HTERT RPE-1 (cell line): Measurements from ENCODE around the gene USP48.
"Not testable (repeated sequence)": the region's sequence is repeated elsewhere in the genome, so short reads cannot be mapped to it uniquely, and the experiment has no call there.

Experiments
- in situ Hi-C: fragments of 300-500 bp; cut with MboI; formaldehyde crosslinking; loops from 4 replicates; pipeline ENCODE4 v1.14.3; 2020; ENCODE audit warnings: low sequenced_read_pairs

Gene USP48

DNA sequence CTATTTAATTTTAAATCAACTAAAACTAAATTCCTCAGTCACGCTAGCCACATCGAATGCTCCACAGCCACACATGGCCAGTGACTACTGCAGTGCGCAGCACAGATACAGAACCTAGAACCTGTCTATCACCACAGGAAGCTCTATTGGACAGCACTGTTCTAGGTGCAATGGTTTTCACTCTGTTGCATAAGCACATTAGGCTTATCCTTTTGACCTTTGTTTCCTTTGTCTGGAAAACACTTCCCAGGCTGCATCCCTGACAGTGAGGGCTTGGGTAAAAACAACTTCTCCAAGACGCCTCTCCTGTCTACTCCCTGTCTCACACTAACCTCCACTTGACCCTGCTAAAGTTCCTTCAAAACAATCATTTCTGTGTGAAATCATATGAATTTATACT is 80.2 kb downstream of the USP48 start:
- in situ Hi-C loops, result no loop called here

GRCh38 chr1:21701401-21701800 is 81.5 kb downstream of the USP48 start:
- in situ Hi-C loops, result no loop called here

DNA sequence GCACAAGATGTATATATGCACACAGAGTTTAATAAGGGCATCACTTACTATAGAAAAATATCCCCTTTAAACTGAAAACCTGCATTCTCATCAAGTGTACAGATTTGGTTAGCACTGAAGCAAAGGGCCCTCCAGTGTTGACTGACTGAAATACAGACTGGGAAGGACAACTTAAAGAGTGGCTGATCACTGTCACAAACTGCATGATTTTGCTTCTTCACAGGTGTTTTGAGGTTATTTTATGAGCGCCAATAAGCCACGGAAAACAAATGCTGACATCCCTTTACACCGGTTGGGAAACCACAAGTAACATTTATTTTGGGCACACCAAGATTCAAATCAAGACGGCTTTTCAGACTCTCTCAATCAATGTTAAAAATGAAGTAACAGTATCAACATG is 82.9 kb downstream of the USP48 start:
- in situ Hi-C loops, result no loop called here

GRCh38 chr1:21696931-21697330 is 86.0 kb downstream of the USP48 start:
- in situ Hi-C loops, result no loop called here

DNA sequence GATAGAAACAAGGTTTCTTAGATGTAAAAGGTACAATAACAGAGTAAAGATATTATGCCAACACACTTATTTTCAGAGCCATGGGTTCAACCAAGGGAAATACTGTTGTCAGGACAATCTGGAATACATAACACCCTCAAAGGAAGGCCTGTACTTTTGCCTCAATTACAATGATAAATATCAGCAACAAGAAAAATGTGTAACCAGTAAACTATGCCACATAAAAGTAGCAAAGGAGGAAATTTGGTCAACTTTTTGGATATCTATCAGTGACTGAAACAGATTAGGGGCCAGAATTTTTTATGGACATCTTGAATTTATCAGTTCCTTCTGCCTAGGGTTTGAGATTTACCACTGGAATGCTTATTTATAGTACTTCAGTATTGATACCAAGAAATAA is 89.2 kb downstream of the USP48 start:
- in situ Hi-C loops, result no loop called here

GRCh38 chr1:21691739-21692138 is 91.2 kb downstream of the USP48 start:
- in situ Hi-C loops, result no loop called here

DNA sequence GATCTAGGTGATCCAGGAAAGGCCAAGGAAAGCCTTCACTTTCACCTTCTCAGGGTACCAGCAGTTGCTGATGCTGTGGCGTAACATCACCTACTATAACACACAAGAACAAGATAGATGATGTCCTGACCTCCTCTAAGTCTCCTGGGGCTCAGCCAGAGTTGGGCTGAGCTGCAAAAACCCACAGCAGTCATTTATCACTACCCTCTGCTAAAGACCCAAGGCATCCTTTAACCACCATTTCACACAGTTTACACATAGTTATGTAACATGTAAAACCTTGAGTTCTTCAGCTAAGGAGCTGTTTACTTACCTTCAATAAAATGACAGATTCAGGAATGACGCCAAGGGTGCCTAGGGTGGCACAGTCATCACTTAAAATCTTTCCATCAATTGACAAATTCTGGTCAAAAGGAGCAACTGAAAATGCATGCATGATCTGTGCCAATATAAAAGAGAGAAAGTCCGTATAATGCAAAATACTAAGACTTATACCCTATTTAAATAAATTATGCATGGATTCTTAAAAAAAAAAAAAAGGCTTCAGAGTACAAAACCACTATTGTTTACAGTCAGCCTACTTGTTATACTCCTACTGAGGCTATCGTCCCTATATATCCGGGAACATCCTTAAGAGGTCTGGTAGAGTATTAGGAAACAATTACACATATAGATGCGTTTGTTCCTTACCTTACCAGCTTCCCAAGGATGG is 93.1 kb downstream of the USP48 start:
- in situ Hi-C loops, result no loop called here

GRCh38 chr1:21687081-21687529 is 95.8 kb downstream of the USP48 start:
- in situ Hi-C loops, result no loop called here

DNA sequence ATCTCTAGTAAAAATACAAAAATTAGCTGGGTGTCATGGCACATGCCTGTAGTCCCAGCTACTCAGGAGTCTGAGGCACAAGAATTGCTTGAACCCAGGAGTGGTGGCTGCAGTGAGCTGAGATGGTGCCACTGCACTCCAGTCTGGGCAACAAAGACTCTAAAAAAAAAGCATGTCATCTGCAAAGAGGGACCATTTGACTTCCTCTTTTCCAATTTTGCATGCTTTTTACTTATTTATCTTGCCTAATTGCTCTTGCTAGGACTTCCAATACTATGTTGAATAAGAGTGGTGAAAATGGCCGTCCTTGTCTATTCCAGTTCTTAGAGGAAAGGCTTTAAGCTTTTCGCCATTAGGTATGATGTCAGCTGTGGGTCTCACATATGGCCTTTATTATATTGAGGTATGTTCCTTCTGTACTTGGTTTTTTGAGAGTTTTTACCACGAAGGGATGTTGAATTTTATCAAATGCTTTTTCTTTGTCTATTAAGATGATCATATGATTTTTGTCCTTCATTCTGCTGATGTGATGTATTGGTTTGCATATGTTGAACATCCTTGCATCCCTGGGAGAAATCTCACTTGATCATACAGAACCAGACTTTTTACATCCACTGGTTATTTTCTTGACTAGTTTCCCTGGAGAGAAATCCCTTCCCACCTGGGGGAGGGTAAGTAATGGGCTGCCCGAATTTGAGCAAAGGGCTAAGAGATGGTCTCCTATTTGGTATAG is 96.8 kb downstream of the USP48 start:
- in situ Hi-C loops, result no loop called here

DNA sequence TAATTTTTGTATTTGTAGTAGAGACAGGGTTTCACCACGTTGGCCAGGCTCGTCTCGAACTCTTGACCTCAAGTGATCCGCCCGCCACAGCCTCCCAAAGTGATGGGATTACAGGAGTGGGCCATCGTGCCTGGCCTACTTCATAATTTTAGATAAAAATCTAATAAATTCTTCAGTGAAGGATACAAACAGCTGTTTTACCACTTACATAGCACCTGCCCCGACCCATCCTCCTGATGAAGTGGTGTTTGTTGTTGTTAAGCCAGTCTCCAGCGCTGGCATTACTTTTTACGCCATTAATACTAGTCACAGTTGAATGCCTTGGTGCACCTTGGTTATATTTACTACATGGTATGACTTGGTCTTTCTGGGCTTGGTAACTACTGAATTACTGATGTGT is 101.5 kb downstream of the USP48 start:
- in situ Hi-C loops, result no loop called here

DNA sequence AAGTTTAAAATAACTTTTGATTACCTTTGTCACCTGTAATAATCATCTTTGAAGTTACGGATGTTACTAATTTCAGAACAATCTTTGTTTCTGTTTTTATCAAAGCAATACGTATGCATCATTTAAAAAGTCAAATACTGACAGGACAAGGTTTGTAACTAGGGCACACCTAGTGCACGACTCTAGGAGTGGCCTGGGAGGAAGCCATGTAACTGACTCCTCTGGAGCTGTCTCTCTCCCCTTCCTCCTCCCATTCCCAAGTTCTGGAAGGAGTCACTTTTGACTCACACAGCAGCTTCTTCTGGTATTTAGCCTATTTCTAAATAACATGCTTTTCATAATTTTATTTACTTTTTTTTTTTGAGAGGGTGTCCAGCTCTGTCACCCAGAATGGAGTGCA is 102.0 kb downstream of the USP48 start:
- in situ Hi-C loops, result no loop called here

DNA sequence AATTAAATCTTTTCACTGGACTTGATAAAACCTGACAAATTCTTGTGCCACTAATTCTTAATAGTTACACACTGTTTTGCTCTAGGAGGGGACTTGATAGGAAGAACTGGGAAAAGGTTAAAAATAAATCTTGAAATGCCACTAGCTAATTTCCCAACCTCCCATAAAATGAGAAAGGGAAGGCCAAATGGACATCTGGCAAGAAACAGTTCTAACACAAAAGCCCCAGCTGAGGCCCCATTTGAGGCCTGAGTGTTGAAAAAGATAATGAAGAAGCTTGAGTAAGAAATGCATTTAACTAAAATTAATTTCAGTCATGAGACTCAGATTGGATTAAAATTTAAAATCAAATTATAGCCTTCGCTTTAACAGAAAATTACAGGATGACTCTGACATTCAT is 102.6 kb downstream of the USP48 start:
- in situ Hi-C loops, result no loop called here

- in situ Hi-C loops, result no loop called here
Observed at GRCh38 chr1:21677168-21677567, 105.8 kb downstream of the USP48 start.

- in situ Hi-C loops, result no loop called here
Observed at GRCh38 chr1:21674957-21675356, 108.0 kb downstream of the USP48 start.

DNA sequence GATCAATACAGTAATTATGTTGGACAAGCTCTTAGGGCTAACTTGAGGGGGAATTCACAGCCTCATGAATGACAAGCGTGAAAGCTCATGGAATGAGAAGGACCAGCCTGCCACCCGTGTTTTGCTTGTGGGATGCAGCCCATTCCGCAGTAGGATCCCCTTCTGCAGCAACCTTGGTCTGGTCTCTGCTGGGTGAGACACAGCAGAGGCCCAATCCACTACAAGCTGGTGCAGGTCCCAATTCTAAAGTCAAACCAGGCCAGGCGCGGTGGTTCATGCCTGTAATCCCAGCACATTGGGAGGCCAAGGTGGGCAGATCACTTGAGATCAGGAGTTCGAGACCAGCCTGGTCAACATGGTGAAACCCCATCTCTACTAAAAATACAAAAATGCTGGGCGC is 109.1 kb downstream of the USP48 start:
- in situ Hi-C loops, result not testable (repeated sequence)

DNA sequence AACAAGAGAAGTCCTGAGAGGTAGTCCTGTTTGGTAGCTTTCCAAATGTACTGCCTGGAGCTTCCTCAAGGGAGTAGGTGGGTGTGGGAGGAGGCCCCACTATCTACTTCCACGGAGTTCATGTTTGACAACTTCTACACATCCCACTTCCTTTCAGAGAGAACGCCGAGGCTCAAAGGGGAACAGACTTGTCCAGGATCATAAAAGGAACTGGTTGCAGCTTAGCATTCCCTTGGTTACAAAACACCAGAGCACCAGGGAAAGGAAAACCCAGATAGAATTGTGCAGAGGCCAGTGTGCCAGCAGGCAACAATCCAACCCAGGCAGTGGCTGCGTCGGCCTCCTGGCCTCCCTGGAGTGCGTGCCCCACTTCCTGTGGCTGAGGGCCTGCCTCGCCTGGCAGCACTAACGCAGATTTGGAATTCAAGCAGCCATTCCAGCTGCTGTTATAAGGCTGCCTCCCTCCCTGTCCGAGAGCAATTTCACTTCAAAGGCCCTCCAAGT is 109.6 kb downstream of the USP48 start:
- in situ Hi-C loops, result no loop called here

DNA sequence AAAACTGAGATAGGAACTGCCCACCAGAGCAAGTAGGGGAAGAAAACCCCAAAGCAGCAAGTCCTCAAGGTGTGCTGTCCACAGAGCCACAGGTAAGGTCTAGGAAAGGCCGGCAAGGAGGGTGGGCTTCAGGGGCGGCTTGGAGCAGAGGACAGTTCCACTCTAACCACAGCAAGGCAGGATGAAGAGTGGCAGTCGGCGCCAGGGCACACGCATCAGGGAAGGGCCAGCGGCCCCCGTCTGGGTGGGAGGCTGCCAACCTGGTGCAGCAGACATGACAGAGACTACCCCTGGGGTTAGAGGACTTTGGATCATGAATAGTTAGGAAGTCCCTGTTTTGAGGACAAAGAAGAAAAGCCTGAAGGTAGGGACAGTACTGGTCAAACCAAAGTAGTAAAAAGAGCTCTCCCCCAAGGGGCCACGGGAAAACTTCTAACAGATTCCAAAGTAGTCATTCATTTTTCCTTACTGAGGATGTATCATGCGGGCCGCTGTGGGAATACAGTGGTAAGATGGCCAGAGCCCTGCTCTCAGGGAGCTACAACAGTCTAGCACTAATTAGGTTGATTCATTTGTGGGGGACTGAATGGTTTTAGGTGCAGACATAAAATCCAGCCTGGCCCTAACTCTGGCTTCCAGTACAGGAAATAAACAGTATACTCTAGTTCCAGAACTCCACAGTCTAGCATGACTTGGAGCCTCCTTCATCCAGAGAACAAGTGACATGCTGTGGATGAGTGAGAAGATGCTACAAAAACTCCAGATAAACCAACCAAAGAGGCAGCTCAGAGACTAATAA is 110.3 kb downstream of the USP48 start:
- in situ Hi-C loops, result no loop called here

- in situ Hi-C loops, result no loop called here
Observed at GRCh38 chr1:21671915-21672314, 111.0 kb downstream of the USP48 start.

- in situ Hi-C loops, result no loop called here
Observed at GRCh38 chr1:21670956-21671902, 111.7 kb downstream of the USP48 start.
